Astrocyte (in vitro differentiated cells and primary cell): Measurements from ENCODE around the gene BCO2. TPM values are rescaled to one million over a fixed set of nuclear protein-coding genes. Genes with fewer than 3 reads are reported as not detected.

Experiments used
- DNase-seq: peaks from one replicate; pipeline ENCODE4 v3.0.0-alpha.2; 2010; ENCODE audit warnings: low read depth
- FAIRE-seq: peaks from 2 replicates; lab custom pipeline; 2011; peaks lifted over from hg19 to GRCh38; lab: Jason Lieb, UNC
- H2AFZ ChIP-seq: 2 replicates; pipeline ENCODE4 v1.6.0; 2012; ENCODE audit warnings: low read depth, low read length, inconsistent platforms
- H3K27ac ChIP-seq: 2 replicates; pipeline ENCODE4 v1.5.1; 2011; ENCODE audit warnings: low read depth, low read length, inconsistent platforms
- H3K27me3 ChIP-seq: 2 replicates; pipeline ENCODE4 v1.6.0; 2011; ENCODE audit warnings: low read length, inconsistent platforms; ENCODE audit not compliant: insufficient read depth
- H3K36me3 ChIP-seq: 2 replicates; pipeline ENCODE4 v1.5.1; 2011; ENCODE audit warnings: low read length, inconsistent platforms; ENCODE audit not compliant: insufficient read depth
- H3K4me1 ChIP-seq: 2 replicates; pipeline ENCODE4 v1.5.1; 2011; ENCODE audit warnings: low read length, inconsistent platforms; ENCODE audit not compliant: insufficient read depth
- H3K4me2 ChIP-seq: 2 replicates; pipeline ENCODE4 v1.6.0; 2012; ENCODE audit warnings: low read length, inconsistent platforms
- H3K4me3 ChIP-seq: 2 replicates; pipeline ENCODE4 v1.5.1; 2011; ENCODE audit warnings: low read depth, mild to moderate bottlenecking, low read length, inconsistent platforms; ENCODE audit not compliant: insufficient read depth
- H3K79me2 ChIP-seq: 2 replicates; pipeline ENCODE4 v1.6.0; 2012; ENCODE audit warnings: mild to moderate bottlenecking, low read length, inconsistent platforms; ENCODE audit not compliant: insufficient read depth
- H3K9ac ChIP-seq: 2 replicates; pipeline ENCODE4 v1.6.0; 2012; ENCODE audit warnings: mild to moderate bottlenecking, low read length, inconsistent platforms
- H3K9me3 ChIP-seq: 2 replicates; pipeline ENCODE4 v1.5.1; 2012; ENCODE audit warnings: low read depth, mild to moderate bottlenecking, low read length, inconsistent platforms; ENCODE audit not compliant: insufficient read depth
- H4K20me1 ChIP-seq: 2 replicates; pipeline ENCODE4 v1.6.0; 2012; ENCODE audit warnings: low read length, inconsistent platforms; ENCODE audit not compliant: insufficient read depth
- H3K27ac Mint-ChIP-seq: one replicate; pipeline ENCODE4 v1.8.0; 2021; ENCODE audit warnings: mild to moderate bottlenecking, mixed read lengths; ENCODE audit not compliant: unreplicated experiment
- H3K27me3 Mint-ChIP-seq: one replicate; pipeline ENCODE4 v1.8.0; 2021; ENCODE audit warnings: low read depth, mixed read lengths; ENCODE audit not compliant: unreplicated experiment
- H3K36me3 Mint-ChIP-seq: one replicate; pipeline ENCODE4 v1.8.0; 2021; ENCODE audit warnings: low read depth, mixed read lengths; ENCODE audit not compliant: unreplicated experiment
- H3K4me1 Mint-ChIP-seq: one replicate; pipeline ENCODE4 v1.8.0; 2021; ENCODE audit warnings: low read depth, mixed read lengths; ENCODE audit not compliant: unreplicated experiment
- H3K4me3 Mint-ChIP-seq: one replicate; pipeline ENCODE4 v1.8.0; 2021; ENCODE audit warnings: mild to moderate bottlenecking, moderate library complexity, mixed read lengths; ENCODE audit not compliant: unreplicated experiment
- H3K9me3 Mint-ChIP-seq: one replicate; pipeline ENCODE4 v1.8.0; 2021; ENCODE audit warnings: mild to moderate bottlenecking, mixed read lengths; ENCODE audit not compliant: unreplicated experiment
- CTCF ChIP-seq: IDR thresholded peaks from 2 replicates; pipeline ENCODE4 v1.5.1; 2011; ENCODE audit warnings: low read depth, mild to moderate bottlenecking, inconsistent platforms, low read length, moderate library complexity; ENCODE audit not compliant: insufficient read depth
- EZH2 ChIP-seq: IDR thresholded peaks from 2 replicates; pipeline ENCODE4 v1.6.1; 2012; ENCODE audit warnings: mild to moderate bottlenecking, low read length, inconsistent platforms; ENCODE audit not compliant: insufficient read depth
- total RNA-seq: library from RNA; stranded (reverse); gene quantifications from 2 replicates; pipeline ENCODE4 v1.2.1, GENCODE V29; 2021

Gene BCO2
- total RNA-seq, 1 donor from 2014 or later, result 0.48 TPM

- Histone ChIP-seq H3K36me3 (no peaks in the 10 kb centered on the region), H3K4me1 (no peaks in the 10 kb centered on the region), H3K27me3 (no peaks in the 10 kb centered on the region), H3K9ac (no peak overlapping the region), H3K79me2 (no peaks in the 10 kb centered on the region), H3K9me3 (no peaks in the 10 kb centered on the region), H4K20me1 (no peaks in the 10 kb centered on the region), H3K4me3 (no peak overlapping the region), H2AFZ (no peak overlapping the region), H3K4me2 (no peak overlapping the region), H3K27ac (no peak overlapping the region)
- Mint-ChIP-seq H3K4me3 (no peak overlapping the region), H3K4me1 (peaks cover 25% of the 10 kb centered on the region), H3K36me3 (no peaks in the 10 kb centered on the region), H3K27ac (no peak overlapping the region), H3K9me3 (no peaks in the 10 kb centered on the region), H3K27me3 (no peaks in the 10 kb centered on the region)
- FAIRE-seq (no peak), DNase-seq (peak; percentile 54)
- no peak for TF ChIP-seq CTCF
- no peak for TF ChIP-seq EZH2
Observed at GRCh38 chr11:112265659-112266409, 90.5 kb downstream of the BCO2 start.

DNA sequence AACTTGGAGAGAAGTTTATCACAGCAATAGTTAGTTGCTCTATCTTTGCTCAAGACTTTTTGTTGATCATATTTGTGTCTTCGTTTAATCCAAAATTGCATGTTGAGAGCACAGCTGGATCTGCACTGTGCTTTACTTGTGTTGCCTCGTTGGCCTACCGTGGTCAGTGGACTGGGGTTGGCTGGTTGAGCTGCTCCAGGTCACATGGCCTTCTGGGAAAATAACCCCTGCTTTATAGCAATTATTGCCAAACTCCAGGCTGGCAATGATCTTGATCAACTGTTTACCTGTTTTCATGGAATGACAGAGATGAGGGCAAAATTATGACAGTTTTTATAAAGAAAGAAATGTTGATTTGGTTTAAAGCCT lies 91.1 kb downstream of the BCO2 start:
- no peaks in the 10 kb centered on the region for H3K9me3 Mint-ChIP-seq
- Histone ChIP-seq H3K4me1 (no peaks in the 10 kb centered on the region), H3K9me3 (no peaks in the 10 kb centered on the region), H3K4me2 (no peak overlapping the region), H4K20me1 (no peaks in the 10 kb centered on the region), H3K4me3 (no peak overlapping the region), H3K36me3 (no peaks in the 10 kb centered on the region), H3K79me2 (no peaks in the 10 kb centered on the region), H3K27ac (no peak overlapping the region), H2AFZ (no peak overlapping the region), H3K27me3 (no peaks in the 10 kb centered on the region), H3K9ac (no peak overlapping the region)
- peaks cover 25% of the 10 kb centered on the region for H3K4me1 Mint-ChIP-seq
- no peaks in the 10 kb centered on the region for H3K36me3 Mint-ChIP-seq
- peak overlapping the region; percentile 48 for H3K27ac Mint-ChIP-seq
- FAIRE-seq, result no peak
- H3K4me3 Mint-ChIP-seq, result no peak overlapping the region
- no peaks in the 10 kb centered on the region for H3K27me3 Mint-ChIP-seq
- TF ChIP-seq EZH2, result no peak
- no peak for TF ChIP-seq CTCF
- no peak for DNase-seq

GRCh38 chr11:112267188-112267591 lies 91.9 kb downstream of the BCO2 start:
- Histone ChIP-seq H3K4me3 (no peak overlapping the region), H3K27ac (no peak overlapping the region), H3K79me2 (no peaks in the 10 kb centered on the region), H2AFZ (no peak overlapping the region), H4K20me1 (no peaks in the 10 kb centered on the region), H3K9ac (no peak overlapping the region), H3K4me1 (no peaks in the 10 kb centered on the region), H3K4me2 (no peak overlapping the region), H3K27me3 (no peaks in the 10 kb centered on the region), H3K36me3 (no peaks in the 10 kb centered on the region), H3K9me3 (no peaks in the 10 kb centered on the region)
- DNase-seq (peak; percentile 15), FAIRE-seq (no peak)
- no peak overlapping the region for H3K4me3 Mint-ChIP-seq
- H3K4me1 Mint-ChIP-seq, result peaks cover 25% of the 10 kb centered on the region
- no peaks in the 10 kb centered on the region for H3K36me3 Mint-ChIP-seq
- H3K27ac Mint-ChIP-seq, result no peak overlapping the region
- H3K9me3 Mint-ChIP-seq, result no peaks in the 10 kb centered on the region
- H3K27me3 Mint-ChIP-seq, result no peaks in the 10 kb centered on the region
- TF ChIP-seq EZH2 (no peak), CTCF (no peak)
